ENCODE measurements around the gene AKAP8L. TPM values are rescaled to one million over a fixed set of nuclear protein-coding genes. Genes with fewer than 3 reads are reported as not detected.

Gene AKAP8L
- total RNA-seq, 1 experiment from 2014 or later = 123 TPM

DNA sequence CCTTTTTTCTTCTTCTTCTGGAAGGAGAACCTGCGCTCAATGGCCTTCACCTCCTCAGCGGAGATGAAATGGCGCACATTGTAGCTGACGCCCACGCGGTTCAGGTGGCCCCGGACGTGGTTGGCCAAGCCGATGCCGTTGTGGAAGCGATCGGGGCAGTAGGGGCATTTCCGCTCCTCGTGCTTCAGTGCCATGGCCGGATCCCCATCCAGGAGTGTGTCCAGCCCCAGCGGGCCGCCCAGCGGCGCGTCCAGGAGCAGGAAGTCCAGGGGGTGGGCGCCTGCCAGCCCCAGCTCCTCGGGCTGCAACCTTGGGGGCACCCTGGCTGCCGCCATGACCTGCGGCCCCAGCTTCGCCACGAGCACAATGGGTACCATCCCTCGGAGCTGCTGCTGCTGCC is 19.8 kb upstream of the AKAP8L start:
- H3K4ac ChIP-seq (ENCODE audit: low read depth, low read length) = no peak overlapping the region
- no peak for TF ChIP-seq CTCF (conservative IDR thresholded peaks at IDR 0.05)
- H3K27ac Mint-ChIP-seq = no peak overlapping the region
- H4K20me1 ChIP-seq (ENCODE audit: control insufficient read depth, insufficient read depth, insufficient read length) = no peaks in the 10 kb centered on the region
- H2AFZ ChIP-seq (ENCODE audit: low read length) = no peak overlapping the region
- WGBS (ENCODE audit: extremely low coverage, insufficient read length, low lambda C conversion rate) = no CpG with 5 or more reads among the region's 27 CpGs
- H3K27me3 ChIP-seq (ENCODE audit: insufficient read depth, low read length) = no peaks in the 10 kb centered on the region
- H3T11ph ChIP-seq (ENCODE audit: low read length) = no peak overlapping the region
- no peak overlapping the region for H3K56ac ChIP-seq (ENCODE audit: insufficient read length, low read depth, low read length)
- H2BK12ac ChIP-seq (ENCODE audit: insufficient read length, low read depth, low read length) = no peak overlapping the region
- no peak for DNase-seq
- H3K79me2 ChIP-seq (ENCODE audit: insufficient read depth, low read length) = no peaks in the 10 kb centered on the region
- no peak overlapping the region for H2BK20ac ChIP-seq (ENCODE audit: low read depth, low read length, poor library complexity, severe bottlenecking)
- H3K27ac ChIP-seq (ENCODE audit: insufficient read length, low read depth, low read length) = no peak overlapping the region
- no peak overlapping the region for H3K23ac ChIP-seq (ENCODE audit: insufficient read length, low read depth, low read length)
- no peaks in the 10 kb centered on the region for H3K23me2 ChIP-seq (ENCODE audit: insufficient read length, low read depth, low read length, poor library complexity, severe bottlenecking)
- peaks cover 0 to 2% of the 10 kb centered on the region in 2 experiments; a peak in 3 of 4 replicates for H3K4me1 Mint-ChIP-seq
- H3K4me3 Mint-ChIP-seq = no peak overlapping the region
- no peak overlapping the region for H3K4me2 ChIP-seq (ENCODE audit: insufficient read depth, insufficient read length, low read length)
- H3K9ac ChIP-seq (ENCODE audit: extremely low read depth, insufficient read length, low read length) = no peak overlapping the region
- no peaks in the 10 kb centered on the region for H3K27me3 Mint-ChIP-seq (ENCODE audit: low read depth)
- H3K9me3 Mint-ChIP-seq = no peaks in the 10 kb centered on the region
- H3K36me3 Mint-ChIP-seq (ENCODE audit: insufficient read depth in 1 of 3, low read depth in 3 of 3) = no peaks in the 10 kb centered on the region
- H4K5ac ChIP-seq (ENCODE audit: insufficient read length, low read depth, low read length) = no peak overlapping the region
- H3K9me3 ChIP-seq (ENCODE audit: control insufficient read depth, low read depth, low read length) = no peaks in the 10 kb centered on the region
- H2BK15ac ChIP-seq (ENCODE audit: low read depth, low read length) = no peak overlapping the region
- no peak overlapping the region for H3K14ac ChIP-seq (ENCODE audit: insufficient read depth, low read length)
- H2BK120ac ChIP-seq (ENCODE audit: low read depth, low read length, poor library complexity, severe bottlenecking) = no peak overlapping the region
- H3K79me1 ChIP-seq (ENCODE audit: insufficient read depth, low read depth, low read length, poor library complexity, severe bottlenecking) = no peaks in the 10 kb centered on the region
- H3K18ac ChIP-seq (ENCODE audit: insufficient read length, low read depth, low read length) = no peak overlapping the region
- H2AK5ac ChIP-seq (ENCODE audit: insufficient read length, low read length) = no peak overlapping the region
- no peak overlapping the region for H4K91ac ChIP-seq (ENCODE audit: insufficient read length, low read depth, low read length)
- no peaks in the 10 kb centered on the region for H3K4me1 ChIP-seq (ENCODE audit: insufficient read depth, low read length)
- no peak overlapping the region for H4K8ac ChIP-seq (replicated peaks; ENCODE audit: insufficient read length, low read depth, low read length)
- H2BK5ac ChIP-seq (ENCODE audit: insufficient read length, low read length) = no peak overlapping the region
